ENCODE measurements around the gene DNAAF5. TPM values are rescaled to one million over a fixed set of nuclear protein-coding genes. Genes with fewer than 3 reads are reported as not detected.

The DNAAF5 gene
- total and polyA plus RNA-seq, 2 donors: 8.3 to 9.2 TPM

GRCh38 chr7:713139-713457 lies 13.4 kb upstream of the DNAAF5 start:
- H3K4me1 ChIP-seq (ENCODE audit: control insufficient read depth in 2 of 2, insufficient read depth in 2 of 2, low read length in 2 of 2): peaks cover 0 to 8% of the 10 kb centered on the region in 2 donors
- WGBS: 77% methylated on average over 9 of the region's 9 CpGs
- DNase-seq (ENCODE audit: low read depth in 6 of 9, low spot score in 9 of 9): no peak
- H3K27ac ChIP-seq (ENCODE audit: low read depth in 1 of 2, low read length in 1 of 2): no peak overlapping the region
- no peaks in the 10 kb centered on the region for H3K36me3 ChIP-seq (ENCODE audit: control insufficient read depth in 2 of 2, insufficient read depth in 2 of 2, low read length in 1 of 2)
- peaks cover 0 to 1% of the 10 kb centered on the region in 2 donors for H3K9me3 ChIP-seq (ENCODE audit: control insufficient read depth in 2 of 2, insufficient read depth in 1 of 2, low read length in 1 of 2)
- H3K4me3 ChIP-seq (ENCODE audit: low read length in 2 of 2): no peak overlapping the region
- H3K27me3 ChIP-seq (ENCODE audit: control insufficient read depth in 2 of 2, insufficient read depth in 1 of 2, low read length in 1 of 2): peaks cover 2 to 13% of the 10 kb centered on the region in 2 donors

GRCh38 chr7:713488-714230 lies 12.8 kb upstream of the DNAAF5 start:
- Histone ChIP-seq H3K9me3 (ENCODE audit: control insufficient read depth in 2 of 2, insufficient read depth in 1 of 2, low read length in 1 of 2) (peaks cover 0 to 1% of the 10 kb centered on the region in 2 donors), H3K4me3 (ENCODE audit: low read length in 2 of 2) (no peak overlapping the region), H3K36me3 (ENCODE audit: control insufficient read depth in 2 of 2, insufficient read depth in 2 of 2, low read length in 1 of 2) (no peaks in the 10 kb centered on the region), H3K27ac (ENCODE audit: low read depth in 1 of 2, low read length in 1 of 2) (no peak overlapping the region), H3K4me1 (ENCODE audit: control insufficient read depth in 2 of 2, insufficient read depth in 2 of 2, low read length in 2 of 2) (peaks cover 0 to 8% of the 10 kb centered on the region in 2 donors), H3K27me3 (ENCODE audit: control insufficient read depth in 2 of 2, insufficient read depth in 1 of 2, low read length in 1 of 2) (peaks cover 2 to 13% of the 10 kb centered on the region in 2 donors)
- no peak for DNase-seq (ENCODE audit: low read depth in 6 of 9, low spot score in 9 of 9)
- WGBS: 97% methylated on average over 16 of the region's 16 CpGs

- no peak overlapping the region for H3K4me3 ChIP-seq (ENCODE audit: low read length in 2 of 2)
- H3K36me3 ChIP-seq (ENCODE audit: control insufficient read depth in 2 of 2, insufficient read depth in 2 of 2, low read length in 1 of 2): no peaks in the 10 kb centered on the region
- peaks cover 2 to 13% of the 10 kb centered on the region in 2 donors for H3K27me3 ChIP-seq (ENCODE audit: control insufficient read depth in 2 of 2, insufficient read depth in 1 of 2, low read length in 1 of 2)
- no peak overlapping the region for H3K27ac ChIP-seq (ENCODE audit: low read depth in 1 of 2, low read length in 1 of 2)
- peaks cover 0 to 1% of the 10 kb centered on the region in 2 donors for H3K9me3 ChIP-seq (ENCODE audit: control insufficient read depth in 2 of 2, insufficient read depth in 1 of 2, low read length in 1 of 2)
- peaks cover 0 to 8% of the 10 kb centered on the region in 2 donors for H3K4me1 ChIP-seq (ENCODE audit: control insufficient read depth in 2 of 2, insufficient read depth in 2 of 2, low read length in 2 of 2)
- no peak for DNase-seq (ENCODE audit: low read depth in 6 of 9, low spot score in 9 of 9)
- 96% methylated on average over 13 of the region's 13 CpGs for WGBS
These were observed 12.2 kb upstream of the DNAAF5 start for GRCh38 chr7:714251-714671.

- no peaks in the 10 kb centered on the region for H3K36me3 ChIP-seq (ENCODE audit: control insufficient read depth in 2 of 2, insufficient read depth in 2 of 2, low read length in 1 of 2)
- peaks cover 0 to 3% of the 10 kb centered on the region in 2 donors for H3K4me1 ChIP-seq (ENCODE audit: control insufficient read depth in 2 of 2, insufficient read depth in 2 of 2, low read length in 2 of 2)
- H3K4me3 ChIP-seq (ENCODE audit: low read length in 2 of 2): no peak overlapping the region
- H3K27ac ChIP-seq (ENCODE audit: low read depth in 1 of 2, low read length in 1 of 2): no peak overlapping the region
- 92% methylated on average over 10 of the region's 10 CpGs for WGBS
- peaks cover 1 to 3% of the 10 kb centered on the region in 2 donors for H3K9me3 ChIP-seq (ENCODE audit: control insufficient read depth in 2 of 2, insufficient read depth in 1 of 2, low read length in 1 of 2)
- no peak for DNase-seq (ENCODE audit: low read depth in 6 of 9, low spot score in 9 of 9)
- H3K27me3 ChIP-seq (ENCODE audit: control insufficient read depth in 2 of 2, insufficient read depth in 1 of 2, low read length in 1 of 2): peaks cover 2 to 12% of the 10 kb centered on the region in 2 donors
These were observed 10.3 kb upstream of the DNAAF5 start for GRCh38 chr7:716222-716621.

GRCh38 chr7:716636-717035 lies 9.9 kb upstream of the DNAAF5 start:
- Histone ChIP-seq H3K9me3 (ENCODE audit: control insufficient read depth in 2 of 2, insufficient read depth in 1 of 2, low read length in 1 of 2) (peaks cover 0 to 6% of the 10 kb centered on the region in 2 donors), H3K27me3 (ENCODE audit: control insufficient read depth in 2 of 2, insufficient read depth in 1 of 2, low read length in 1 of 2) (peaks cover 2 to 8% of the 10 kb centered on the region in 2 donors), H3K4me3 (ENCODE audit: low read length in 2 of 2) (no peak overlapping the region), H3K27ac (ENCODE audit: low read depth in 1 of 2, low read length in 1 of 2) (no peak overlapping the region), H3K4me1 (ENCODE audit: control insufficient read depth in 2 of 2, insufficient read depth in 2 of 2, low read length in 2 of 2) (peaks cover 0 to 3% of the 10 kb centered on the region in 2 donors), H3K36me3 (ENCODE audit: control insufficient read depth in 2 of 2, insufficient read depth in 2 of 2, low read length in 1 of 2) (no peaks in the 10 kb centered on the region)
- DNase-seq (ENCODE audit: low read depth in 6 of 9, low spot score in 9 of 9): no peak
- WGBS: 90% methylated on average over 11 of the region's 11 CpGs

GRCh38 chr7:721619-722248 lies 4.8 kb upstream of the DNAAF5 start:
- Histone ChIP-seq H3K4me1 (ENCODE audit: control insufficient read depth in 2 of 2, insufficient read depth in 2 of 2, low read length in 2 of 2) (peaks cover 5 to 9% of the 10 kb centered on the region in 2 donors), H3K4me3 (ENCODE audit: low read length in 2 of 2) (no peak overlapping the region), H3K36me3 (ENCODE audit: control insufficient read depth in 2 of 2, insufficient read depth in 2 of 2, low read length in 1 of 2) (peaks cover 3 to 4% of the 10 kb centered on the region in 2 donors), H3K27ac (ENCODE audit: low read depth in 1 of 2, low read length in 1 of 2) (no peak overlapping the region), H3K9me3 (ENCODE audit: control insufficient read depth in 2 of 2, insufficient read depth in 1 of 2, low read length in 1 of 2) (peaks cover 3 to 37% of the 10 kb centered on the region in 2 donors), H3K27me3 (ENCODE audit: control insufficient read depth in 2 of 2, insufficient read depth in 1 of 2, low read length in 1 of 2) (no peaks in the 10 kb centered on the region)
- WGBS: over 99% methylated on average over 5 of the region's 5 CpGs
- no peak for DNase-seq (ENCODE audit: low read depth in 6 of 9, low spot score in 9 of 9)

- H3K9me3 ChIP-seq (ENCODE audit: control insufficient read depth in 2 of 2, insufficient read depth in 1 of 2, low read length in 1 of 2): peaks cover 3 to 37% of the 10 kb centered on the region in 2 donors
- over 99% methylated on average over 9 of the region's 9 CpGs for WGBS
These were observed 3.0 kb upstream of the DNAAF5 start for GRCh38 chr7:723541-723940.

GRCh38 chr7:724298-724697 lies 2.2 kb upstream of the DNAAF5 start:
- Histone ChIP-seq H3K36me3 (ENCODE audit: control insufficient read depth in 2 of 2, insufficient read depth in 2 of 2, low read length in 1 of 2) (peaks cover 5 to 6% of the 10 kb centered on the region in 2 donors), H3K4me3 (ENCODE audit: low read length in 2 of 2) (no peak overlapping the region), H3K9me3 (ENCODE audit: control insufficient read depth in 2 of 2, insufficient read depth in 1 of 2, low read length in 1 of 2) (peaks cover 3 to 37% of the 10 kb centered on the region in 2 donors), H3K27me3 (ENCODE audit: control insufficient read depth in 2 of 2, insufficient read depth in 1 of 2, low read length in 1 of 2) (no peaks in the 10 kb centered on the region), H3K27ac (ENCODE audit: low read depth in 1 of 2, low read length in 1 of 2) (no peak overlapping the region), H3K4me1 (ENCODE audit: control insufficient read depth in 2 of 2, insufficient read depth in 2 of 2, low read length in 2 of 2) (peaks cover 10 to 13% of the 10 kb centered on the region in 2 donors)
- DNase-seq (ENCODE audit: low read depth in 6 of 9, low spot score in 9 of 9): no peak
- 98% methylated on average over 7 of the region's 7 CpGs for WGBS

More at GRCh38 chr7:723541-723940, 3.0 kb upstream of the DNAAF5 start:
- no peak for DNase-seq (ENCODE audit: low read depth in 6 of 9, low spot score in 9 of 9)
- H3K27ac ChIP-seq (ENCODE audit: low read depth in 1 of 2, low read length in 1 of 2): no peak overlapping the region
- no peak overlapping the region for H3K4me3 ChIP-seq (ENCODE audit: low read length in 2 of 2)
- H3K4me1 ChIP-seq (ENCODE audit: control insufficient read depth in 2 of 2, insufficient read depth in 2 of 2, low read length in 2 of 2): peaks cover 10 to 13% of the 10 kb centered on the region in 2 donors
- H3K36me3 ChIP-seq (ENCODE audit: control insufficient read depth in 2 of 2, insufficient read depth in 2 of 2, low read length in 1 of 2): peaks cover 3 to 4% of the 10 kb centered on the region in 2 donors
- no peaks in the 10 kb centered on the region for H3K27me3 ChIP-seq (ENCODE audit: control insufficient read depth in 2 of 2, insufficient read depth in 1 of 2, low read length in 1 of 2)
